ENCODE results near the gene OXT.
A peak's percentile ranks its signal among the peaks of the same experiment; 100 is the strongest.
"Not testable (repeated sequence)": the region's sequence is repeated elsewhere in the genome, so short reads cannot be mapped to it uniquely, and the experiment has no call there.

Gene OXT

GRCh38 chr20:3071610-3072529, at the start of gene OXT:
OXT (plus strand) TSS chr20:3071620; CDS start chr20:3071656, 36 bp downstream.
- DNase-seq, result no peak

- DNase-seq, result no peak
These were observed 49.6 kb upstream of the OXT start for GRCh38 chr20:3021777-3022176.

GRCh38 chr20:3022559-3023490, 48.6 kb upstream of the OXT start:
- not testable (repeated sequence) for DNase-seq

- no peak for DNase-seq
These were observed 43.4 kb upstream of the OXT start for GRCh38 chr20:3027987-3028386.

GRCh38 chr20:3031524-3032147, 39.8 kb upstream of the OXT start:
- DNase-seq, result no peak

- DNase-seq, result no peak
These were observed 38.8 kb upstream of the OXT start for GRCh38 chr20:3032624-3033023.

- no peak for DNase-seq
These were observed 33.8 kb upstream of the OXT start for GRCh38 chr20:3037654-3038053.

- no peak for DNase-seq
These were observed 33.0 kb upstream of the OXT start for GRCh38 chr20:3038454-3038853.

GRCh38 chr20:3039426-3039825, 32.0 kb upstream of the OXT start:
- no peak for DNase-seq

GRCh38 chr20:3040086-3040485, 31.3 kb upstream of the OXT start:
- DNase-seq, result no peak

GRCh38 chr20:3041854-3042409, 29.5 kb upstream of the OXT start:
- DNase-seq, result no peak

GRCh38 chr20:3042625-3043024, 28.8 kb upstream of the OXT start:
- DNase-seq, result no peak

- DNase-seq, result no peak
These were observed 28.1 kb upstream of the OXT start, which contains the start of gene GNRH2 for GRCh38 chr20:3043322-3043721. GNRH2 (plus strand) TSS chr20:3043622; CDS start chr20:3044415, 793 bp downstream.

- no peak for DNase-seq
These were observed 27.0 kb upstream of the OXT start for GRCh38 chr20:3044336-3044965.

GRCh38 chr20:3045042-3045815, 26.2 kb upstream of the OXT start:
- peak; percentile 83 for DNase-seq

- peak; percentile 83 for DNase-seq
These were observed 25.4 kb upstream of the OXT start, which contains the start of gene MRPS26 for GRCh38 chr20:3045816-3046676. MRPS26 (plus strand) TSS chr20:3046052; CDS start chr20:3046069, 17 bp downstream.

- no peak for DNase-seq
These were observed 24.6 kb upstream of the OXT start for GRCh38 chr20:3046677-3047462.

- DNase-seq, result peak; percentile 15
These were observed 23.7 kb upstream of the OXT start for GRCh38 chr20:3047486-3048419.

Measured in MV-4-11 (cell line).